GM06990 (cell line): ENCODE results near the gene UCMA.

ENCODE experiments used
- DNase-seq: peaks from one replicate; pipeline ENCODE4 v3.0.0-alpha.2; 2011; ENCODE audit not compliant: insufficient read length; ENCODE audit errors: extremely low read depth
- H3K27me3 ChIP-seq: replicated peaks from 2 replicates; pipeline ENCODE4 v1.6.0; 2011; ENCODE audit warnings: low read length; ENCODE audit not compliant: control insufficient read depth, insufficient read depth
- H3K36me3 ChIP-seq: 2 replicates; pipeline ENCODE4 v1.5.1; 2011; ENCODE audit warnings: low read length; ENCODE audit not compliant: control insufficient read depth, insufficient read depth
- H3K4me3 ChIP-seq: replicated peaks from 2 replicates; pipeline ENCODE4 v1.5.1; 2011; ENCODE audit warnings: low read depth, mild to moderate bottlenecking, control low read depth, low read length
- TF ChIP-seq, protein P1 (sequence below): IDR thresholded peaks from 2 replicates; pipeline ENCODE4 v1.5.1; 2011; ENCODE audit warnings: low read length, control low read depth, mild to moderate bottlenecking, inconsistent platforms; ENCODE audit not compliant: insufficient read depth, poor library complexity, severe bottlenecking

UCMA gene

DNA sequence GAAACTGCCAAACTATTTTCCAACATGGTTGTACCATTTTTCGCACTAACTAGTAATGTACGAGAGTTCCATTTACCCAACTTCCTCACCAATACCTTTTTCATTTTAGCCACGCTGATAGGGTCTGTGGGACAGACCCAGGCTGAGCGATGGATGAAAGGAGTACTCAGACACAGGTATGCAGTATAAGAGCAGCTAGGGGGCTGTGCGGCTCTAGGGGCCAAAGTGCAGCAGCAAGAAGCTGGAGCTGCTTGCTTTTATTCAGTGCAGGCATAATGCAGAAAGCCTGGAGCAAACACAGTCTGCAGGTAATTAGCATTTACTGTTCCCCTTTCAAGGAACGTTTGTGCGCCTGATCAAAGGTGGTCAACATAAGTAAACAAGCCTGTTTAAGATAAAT lies 21.0 kb downstream of the UCMA start:
- DNase-seq = no peak
- H3K36me3 ChIP-seq = no peaks in the 10 kb centered on the region; the same call in none of the 2 replicates
- H3K4me3 ChIP-seq = no peak overlapping the region
- H3K27me3 ChIP-seq = no peaks in the 10 kb centered on the region
- TF ChIP-seq, protein P1, sequence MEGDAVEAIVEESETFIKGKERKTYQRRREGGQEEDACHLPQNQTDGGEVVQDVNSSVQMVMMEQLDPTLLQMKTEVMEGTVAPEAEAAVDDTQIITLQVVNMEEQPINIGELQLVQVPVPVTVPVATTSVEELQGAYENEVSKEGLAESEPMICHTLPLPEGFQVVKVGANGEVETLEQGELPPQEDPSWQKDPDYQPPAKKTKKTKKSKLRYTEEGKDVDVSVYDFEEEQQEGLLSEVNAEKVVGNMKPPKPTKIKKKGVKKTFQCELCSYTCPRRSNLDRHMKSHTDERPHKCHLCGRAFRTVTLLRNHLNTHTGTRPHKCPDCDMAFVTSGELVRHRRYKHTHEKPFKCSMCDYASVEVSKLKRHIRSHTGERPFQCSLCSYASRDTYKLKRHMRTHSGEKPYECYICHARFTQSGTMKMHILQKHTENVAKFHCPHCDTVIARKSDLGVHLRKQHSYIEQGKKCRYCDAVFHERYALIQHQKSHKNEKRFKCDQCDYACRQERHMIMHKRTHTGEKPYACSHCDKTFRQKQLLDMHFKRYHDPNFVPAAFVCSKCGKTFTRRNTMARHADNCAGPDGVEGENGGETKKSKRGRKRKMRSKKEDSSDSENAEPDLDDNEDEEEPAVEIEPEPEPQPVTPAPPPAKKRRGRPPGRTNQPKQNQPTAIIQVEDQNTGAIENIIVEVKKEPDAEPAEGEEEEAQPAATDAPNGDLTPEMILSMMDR = no peak

DNA sequence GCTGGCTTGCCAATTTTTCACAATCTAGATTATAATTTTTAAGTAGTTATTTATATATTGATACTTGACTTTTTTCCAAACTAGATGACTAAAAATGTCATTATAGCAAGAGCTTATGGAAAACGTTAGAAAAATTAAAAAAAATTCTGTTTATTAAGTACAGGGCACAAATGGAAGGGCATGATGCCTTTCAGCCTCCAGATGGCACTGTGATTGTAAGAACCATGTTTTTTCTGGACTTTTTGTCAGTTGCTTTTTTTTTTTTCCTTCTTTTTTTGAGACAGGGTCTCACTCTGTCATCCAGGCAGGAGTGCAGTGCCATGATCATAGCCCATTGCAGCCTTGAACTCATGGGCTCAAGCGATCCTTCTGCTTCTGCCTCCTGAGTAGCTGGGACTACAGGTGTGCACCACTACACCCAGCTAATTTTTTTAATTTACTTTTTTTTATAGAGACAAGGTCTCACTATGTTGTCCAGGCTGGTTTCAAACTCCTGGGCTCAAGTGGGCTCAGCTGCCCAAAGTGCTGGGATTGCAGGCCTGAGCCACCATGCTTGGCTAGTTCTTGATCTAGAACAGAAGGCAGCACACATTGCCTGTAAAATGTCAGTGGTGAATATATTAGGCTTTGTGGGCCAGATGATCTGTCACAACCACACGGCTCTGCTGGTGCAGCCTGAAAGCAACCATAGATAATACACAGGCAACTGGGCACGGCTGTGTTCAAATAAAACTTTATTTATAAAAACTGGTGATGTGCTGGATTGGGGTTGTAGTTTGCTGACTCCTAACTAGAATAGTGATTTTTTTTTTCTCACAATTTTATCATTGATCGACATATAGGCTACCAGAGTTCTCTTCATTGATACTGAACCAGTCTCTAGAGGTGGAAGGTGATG lies 27.4 kb downstream of the UCMA start:
- no peak for DNase-seq
- no peak overlapping the region for H3K4me3 ChIP-seq
- H3K36me3 ChIP-seq = peaks cover 5% of the 10 kb centered on the region
- H3K27me3 ChIP-seq = no peaks in the 10 kb centered on the region
- TF ChIP-seq, protein P1 = peak; percentile 44

DNA sequence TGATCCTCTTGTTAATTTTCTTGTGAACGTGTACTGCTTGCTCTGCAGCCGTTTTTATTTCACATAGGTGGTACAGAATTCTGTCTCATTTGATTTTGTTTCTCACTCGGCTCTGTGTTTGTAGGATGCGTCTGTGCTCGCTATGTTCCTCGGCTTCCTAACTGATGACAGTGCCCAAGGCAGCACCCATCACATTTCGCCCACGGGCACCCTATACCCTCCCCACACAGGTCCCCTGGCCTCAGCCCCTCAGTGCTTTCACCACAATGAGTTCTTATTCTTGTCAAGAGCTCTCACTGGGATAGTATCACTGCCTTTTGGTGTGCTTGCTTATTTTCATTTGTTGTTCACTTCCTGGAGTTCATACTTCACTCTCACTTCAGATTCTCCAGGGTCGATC lies 28.1 kb downstream of the UCMA start:
- Histone ChIP-seq H3K27me3 (no peaks in the 10 kb centered on the region), H3K36me3 (peaks cover 7% of the 10 kb centered on the region), H3K4me3 (no peak overlapping the region)
- TF ChIP-seq, protein P1 = no peak
- no peak for DNase-seq

DNA sequence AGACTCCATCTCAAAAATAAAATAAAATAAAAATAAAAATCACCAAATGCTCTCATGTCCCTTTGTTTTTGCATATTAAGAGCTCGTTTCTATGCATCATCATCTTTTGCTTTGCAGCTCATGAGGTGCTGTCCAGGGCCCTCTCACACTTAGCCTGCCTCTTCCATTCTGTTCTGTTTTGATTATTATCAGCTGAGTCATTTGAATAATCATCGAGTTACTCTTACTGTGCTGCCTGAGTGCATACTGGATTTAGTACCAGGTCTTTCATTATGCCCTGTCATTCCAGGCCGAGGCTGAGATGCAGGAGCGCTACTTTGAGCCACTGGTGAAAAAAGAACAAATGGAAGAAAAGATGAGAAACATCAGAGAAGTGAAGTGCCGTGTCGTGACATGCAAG lies 33.0 kb downstream of the UCMA start:
- TF ChIP-seq, protein P1 = no peak
- H3K36me3 ChIP-seq = peaks cover 7% of the 10 kb centered on the region
- no peak overlapping the region for H3K4me3 ChIP-seq
- no peak for DNase-seq
- no peaks in the 10 kb centered on the region for H3K27me3 ChIP-seq

DNA sequence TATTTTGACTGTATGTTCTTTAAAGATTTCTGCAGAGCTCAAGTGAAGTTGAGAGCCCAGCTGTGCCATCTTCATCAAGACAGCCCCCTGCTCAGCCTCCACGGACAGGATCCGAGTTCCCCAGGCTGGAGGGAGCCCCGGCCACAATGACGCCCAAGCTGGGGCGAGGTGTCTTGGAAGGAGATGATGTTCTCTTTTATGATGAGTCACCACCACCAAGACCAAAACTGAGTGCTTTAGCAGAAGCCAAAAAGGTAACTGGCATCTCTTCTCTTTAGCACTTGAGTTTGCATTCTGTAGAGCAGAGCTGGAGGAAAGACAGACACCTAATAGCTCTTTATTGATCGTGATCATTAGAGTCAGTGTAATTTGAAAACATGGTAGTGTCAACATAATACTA lies 39.2 kb downstream of the UCMA start:
- no peak overlapping the region for H3K4me3 ChIP-seq
- TF ChIP-seq, protein P1 = no peak
- no peak for DNase-seq
- H3K27me3 ChIP-seq = no peaks in the 10 kb centered on the region
- peaks cover 4% of the 10 kb centered on the region for H3K36me3 ChIP-seq
